Colonic mucosa (tissue), 4 donors: ENCODE data around the gene ADAMTS16. TPM values are rescaled to one million over a fixed set of nuclear protein-coding genes. Genes with fewer than 3 reads are reported as not detected.

Experiments
- DNase-seq: peaks from one replicate; pipeline ENCODE4 v3.0.0-alpha.2; 2020
- H3K27ac ChIP-seq: fragments of 200-600 bp; one replicate; pipeline ENCODE4 v1.8.0; 2021
- H3K27me3 ChIP-seq: fragments of 200-600 bp; one replicate; pipeline ENCODE4 v1.8.0; 2021
- H3K36me3 ChIP-seq: fragments of 200-600 bp; one replicate; pipeline ENCODE4 v1.8.0; 2021
- H3K4me1 ChIP-seq: fragments of 200-600 bp; one replicate; pipeline ENCODE4 v1.8.0; 2021; ENCODE audit warnings: mild to moderate bottlenecking
- H3K4me3 ChIP-seq: fragments of 200-600 bp; one replicate; pipeline ENCODE4 v1.8.0; 2021
- H3K9ac ChIP-seq, 2 donors: one replicate each; pipeline ENCODE4 v1.7.0; 2013; ENCODE audit warnings: control low read depth in 2 of 2, low read depth in 2 of 2, low read length in 2 of 2
- H3K9me3 ChIP-seq: fragments of 200-600 bp; one replicate; pipeline ENCODE4 v1.8.0; 2021
- CTCF ChIP-seq: fragments of 200-600 bp; IDR thresholded peaks from one replicate; pipeline ENCODE4 v1.8.0; 2022; ENCODE audit warnings: antibody characterized with exemption, mild to moderate bottlenecking
- intact Hi-C: fragments of 100-400 bp; cut with DNase I; formaldehyde crosslinking; loops from one replicate; pipeline ENCODE4 v1.14.1; 2022
- total RNA-seq, 2 donors: library from RNA; stranded (reverse); fragmentation: NEBNext Ultra II Directional in 1 of 2; extraction: Animal tissue kit (Norgen Biotek cat#: 25700) in 1 of 2; gene quantifications; one replicate each; pipeline ENCODE4 v1.2.1, GENCODE V29; 2021
- donor health status: healthy.
- donor health status: DM: no; HTN: no; CAD: no.
- donor health status: DM: no; HTN: no; CAD: no.

Gene ADAMTS16
- total RNA-seq, 2 donors from 2014 or later: 0.16 TPM; not detected in 1

GRCh38 chr5:5159282-5160103 is 19.4 kb downstream of the ADAMTS16 start:
- TF ChIP-seq CTCF: no peak
- intact Hi-C loops: no loop called here
- DNase-seq: no peak

GRCh38 chr5:5164163-5164562 is 24.0 kb downstream of the ADAMTS16 start:
- Histone ChIP-seq H3K4me1 (no peaks in the 10 kb centered on the region), H3K9ac (no peak overlapping the region), H3K27ac (no peak overlapping the region), H3K27me3 (no peaks in the 10 kb centered on the region), H3K9me3 (no peaks in the 10 kb centered on the region), H3K36me3 (no peaks in the 10 kb centered on the region), H3K4me3 (no peak overlapping the region)
- intact Hi-C loops: no loop called here
- TF ChIP-seq CTCF: no peak
- no peak for DNase-seq

More at GRCh38 chr5:5159282-5160103, 19.4 kb downstream of the ADAMTS16 start:
- Histone ChIP-seq H3K27me3 (no peaks in the 10 kb centered on the region), H3K27ac (no peak overlapping the region), H3K4me1 (no peaks in the 10 kb centered on the region), H3K4me3 (no peak overlapping the region), H3K36me3 (no peaks in the 10 kb centered on the region), H3K9me3 (no peaks in the 10 kb centered on the region), H3K9ac (no peak overlapping the region)

DNA sequence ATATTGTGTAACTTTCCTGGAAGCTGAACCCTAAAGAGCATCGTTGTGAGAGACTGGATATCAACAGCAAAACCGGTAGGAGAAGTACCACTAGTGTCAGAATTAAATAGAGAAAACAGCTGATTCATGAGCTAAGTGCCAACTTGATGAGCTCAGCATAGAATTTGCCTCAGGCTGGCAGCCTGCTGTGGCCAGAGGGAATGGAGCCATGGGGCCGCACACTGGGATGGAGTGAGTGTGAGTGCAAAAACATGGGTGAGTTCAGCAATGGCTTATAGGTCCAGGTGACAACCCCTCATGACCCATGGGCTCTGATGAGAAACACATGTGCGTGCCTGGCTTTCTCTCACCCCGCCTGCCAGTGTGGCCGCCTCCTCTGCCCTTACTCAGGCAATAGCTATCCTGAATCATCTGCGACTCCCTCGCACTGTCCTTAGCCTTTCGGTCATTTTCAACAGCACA is 25.4 kb downstream of the ADAMTS16 start:
- no peak overlapping the region for H3K9ac ChIP-seq
- no peaks in the 10 kb centered on the region for H3K27me3 ChIP-seq
- H3K4me3 ChIP-seq: no peak overlapping the region
- H3K27ac ChIP-seq: no peak overlapping the region
- intact Hi-C loops: no loop called here
- no peaks in the 10 kb centered on the region for H3K9me3 ChIP-seq
- no peak for TF ChIP-seq CTCF
- H3K4me1 ChIP-seq: no peaks in the 10 kb centered on the region
- no peak for DNase-seq
- H3K36me3 ChIP-seq: no peaks in the 10 kb centered on the region

DNA sequence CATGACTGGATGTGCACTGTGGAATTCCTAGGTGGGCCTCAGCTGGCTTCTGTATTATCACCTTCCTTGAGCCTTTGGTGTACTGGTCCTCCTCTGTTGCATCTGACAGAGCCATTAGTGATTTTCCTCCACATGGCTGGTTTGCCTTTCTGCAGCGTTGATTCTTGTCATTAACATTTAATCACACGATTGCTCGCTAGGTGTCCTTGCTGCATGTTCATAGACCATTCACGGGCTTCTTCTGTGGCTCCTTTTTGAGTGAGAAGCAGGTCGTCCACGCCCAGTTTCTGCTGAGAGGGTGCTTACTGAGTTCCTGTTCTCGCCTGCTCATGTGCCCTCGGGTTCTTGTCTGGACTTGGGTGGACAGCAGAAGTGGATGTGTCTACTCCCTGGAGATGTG is 29.3 kb downstream of the ADAMTS16 start:
- Histone ChIP-seq H3K9me3 (no peaks in the 10 kb centered on the region), H3K27ac (no peak overlapping the region), H3K9ac (no peak overlapping the region), H3K4me3 (no peak overlapping the region), H3K36me3 (no peaks in the 10 kb centered on the region), H3K4me1 (no peaks in the 10 kb centered on the region), H3K27me3 (no peaks in the 10 kb centered on the region)
- TF ChIP-seq CTCF: no peak
- no peak for DNase-seq
- intact Hi-C loops: no loop called here

DNA sequence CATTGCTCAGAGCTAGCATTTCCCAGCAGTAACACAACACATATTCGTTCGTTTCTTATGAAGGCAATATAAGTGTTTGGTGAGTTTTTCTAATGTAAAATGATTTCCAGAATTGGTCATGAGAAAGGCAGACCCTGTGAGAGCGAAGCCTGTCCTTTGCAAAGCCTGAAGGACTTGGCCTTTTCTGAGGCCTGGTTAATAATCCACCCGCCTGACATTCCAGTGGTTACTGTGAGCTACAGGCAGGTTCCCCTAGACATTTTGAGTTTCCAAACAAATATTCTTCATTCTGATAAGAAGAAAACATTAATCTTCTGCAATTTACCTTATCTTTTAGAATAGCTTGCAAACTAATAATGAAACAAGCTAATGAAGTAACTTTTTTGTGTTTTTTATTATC is 38.0 kb downstream of the ADAMTS16 start:
- no peak overlapping the region for H3K27ac ChIP-seq

More for the DNA sequence above, 38.0 kb downstream of the ADAMTS16 start:
- no peaks in the 10 kb centered on the region for H3K9me3 ChIP-seq
- no peak overlapping the region for H3K4me3 ChIP-seq
- no peaks in the 10 kb centered on the region for H3K4me1 ChIP-seq
- TF ChIP-seq CTCF: no peak
- no peaks in the 10 kb centered on the region for H3K36me3 ChIP-seq
- H3K9ac ChIP-seq: no peak overlapping the region
- intact Hi-C loops: no loop called here
- H3K27me3 ChIP-seq: no peaks in the 10 kb centered on the region
- no peak for DNase-seq
